HG02973 (cell line): ENCODE data around the gene MRPL33.

ENCODE experiments used
- ATAC-seq: cut with Tn5 transposase; IDR thresholded peaks from one replicate; pipeline ENCODE4 v1.9.1; 2021; ENCODE audit warnings: moderate library complexity; ENCODE audit not compliant: unreplicated experiment

MRPL33 gene

DNA sequence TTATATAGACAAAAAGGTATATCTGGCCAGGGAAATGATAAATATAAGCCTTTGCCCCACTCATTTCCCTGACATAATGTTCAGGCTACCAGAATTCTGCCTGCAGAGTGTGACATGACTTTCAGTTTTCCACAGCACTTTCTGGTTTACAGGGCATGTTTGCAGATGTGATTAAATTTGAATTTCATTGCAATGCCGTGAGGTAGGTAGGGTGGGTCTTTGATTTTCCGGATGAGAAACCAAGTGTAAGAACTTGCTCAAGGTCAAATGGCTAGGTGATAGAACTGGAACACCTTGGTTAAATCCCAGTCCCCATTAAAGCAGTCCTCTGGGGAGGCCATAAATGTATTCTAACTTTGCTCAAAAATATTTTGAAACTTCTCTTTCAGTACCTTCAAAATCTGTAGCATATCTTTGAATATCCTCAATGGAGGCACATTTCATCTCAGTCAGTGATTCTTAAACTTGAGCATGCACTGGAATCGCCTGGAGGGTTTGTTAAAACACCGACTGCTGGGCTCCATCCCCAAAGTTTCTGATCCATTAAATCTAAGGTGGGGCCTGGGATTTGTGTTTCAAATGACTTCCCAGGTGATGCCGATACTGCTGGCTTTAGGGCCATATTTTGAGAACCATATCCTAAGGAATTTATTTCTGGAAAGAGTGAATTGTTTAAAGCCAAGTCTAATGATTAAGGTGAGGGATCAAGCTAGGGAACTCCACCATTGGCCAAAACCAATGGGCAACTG lies 35.0 kb downstream of the MRPL33 start:
- ATAC-seq: no peak

DNA sequence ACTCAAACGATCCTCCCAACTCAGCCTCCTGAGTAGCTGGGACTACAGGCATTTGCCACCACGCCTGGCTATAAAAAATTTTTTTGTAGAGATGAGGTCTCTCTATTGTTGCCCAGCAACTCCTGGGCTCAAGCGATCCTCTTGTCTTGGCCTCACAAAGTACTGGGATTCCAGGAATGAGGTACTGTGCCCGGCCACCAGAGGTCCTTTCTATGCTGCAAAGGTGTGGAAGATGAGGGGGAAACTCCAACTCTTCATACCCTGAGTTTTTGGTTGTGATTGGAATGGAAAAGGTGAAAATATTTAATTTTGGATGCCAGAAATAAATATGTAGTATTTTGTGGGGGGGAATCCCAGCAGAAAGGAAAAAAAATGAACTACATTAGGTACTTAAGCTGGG lies 36.0 kb downstream of the MRPL33 start:
- ATAC-seq: no peak

DNA sequence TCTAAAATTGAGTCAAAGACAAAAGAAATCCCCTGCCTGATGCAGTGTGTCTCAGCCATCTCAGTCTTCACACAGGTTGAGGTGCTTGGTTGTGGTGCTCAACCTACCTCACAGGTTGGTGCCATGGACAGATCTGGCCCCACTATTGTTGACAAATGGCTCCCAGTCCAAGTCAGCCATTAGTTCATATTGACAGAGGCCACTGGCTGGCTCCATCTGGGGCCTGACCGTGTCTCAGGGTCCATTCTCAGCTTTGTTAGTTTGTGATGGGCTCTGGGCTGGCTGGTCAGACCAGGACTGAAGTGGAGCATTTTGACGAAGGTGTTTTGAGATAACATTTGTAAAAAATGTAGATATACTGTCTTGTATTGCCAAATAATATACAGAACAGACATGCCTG lies 36.9 kb downstream of the MRPL33 start:
- no peak for ATAC-seq

DNA sequence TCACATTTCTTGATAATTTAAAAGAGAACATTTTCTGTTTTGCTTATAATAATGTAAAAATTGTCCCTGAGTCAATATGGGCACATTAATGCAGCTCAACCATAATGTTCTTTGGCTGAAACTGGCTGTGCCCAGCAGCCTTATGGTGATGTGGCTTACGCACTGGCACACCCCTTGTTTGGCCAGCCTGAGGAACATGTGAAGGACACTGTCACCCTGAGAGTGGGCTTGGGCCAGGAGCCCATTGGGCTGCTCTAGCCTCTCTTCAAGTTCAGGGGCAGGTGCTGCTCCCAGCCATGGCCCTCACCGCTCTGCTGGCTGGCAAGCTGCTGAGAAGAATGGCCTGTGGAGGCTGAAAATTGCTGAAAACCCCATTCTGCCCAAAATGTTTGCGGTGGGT lies 37.5 kb downstream of the MRPL33 start:
- no peak for ATAC-seq

DNA sequence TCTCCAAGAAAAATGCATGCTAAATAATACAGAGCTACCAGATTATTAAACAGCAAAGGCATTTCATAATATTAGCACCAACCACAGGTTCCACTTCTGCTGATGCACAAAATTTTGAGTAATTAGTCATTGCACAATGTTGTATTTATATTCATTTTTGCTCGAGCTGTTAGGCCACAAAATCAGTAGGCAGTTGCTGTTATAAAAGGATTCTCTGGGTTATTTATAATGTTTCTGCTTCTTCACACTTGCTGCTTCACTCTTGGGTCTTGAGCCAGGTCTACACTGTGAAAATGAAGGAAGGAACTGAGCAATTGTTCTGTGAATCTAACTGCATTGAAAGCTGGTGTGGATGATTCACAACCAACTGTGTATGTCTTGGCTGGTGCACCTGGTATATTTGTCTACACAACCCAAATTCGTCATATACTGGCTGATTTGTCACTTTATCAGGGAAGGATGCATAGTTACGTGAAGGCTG lies 38.3 kb downstream of the MRPL33 start:
- ATAC-seq: no peak

DNA sequence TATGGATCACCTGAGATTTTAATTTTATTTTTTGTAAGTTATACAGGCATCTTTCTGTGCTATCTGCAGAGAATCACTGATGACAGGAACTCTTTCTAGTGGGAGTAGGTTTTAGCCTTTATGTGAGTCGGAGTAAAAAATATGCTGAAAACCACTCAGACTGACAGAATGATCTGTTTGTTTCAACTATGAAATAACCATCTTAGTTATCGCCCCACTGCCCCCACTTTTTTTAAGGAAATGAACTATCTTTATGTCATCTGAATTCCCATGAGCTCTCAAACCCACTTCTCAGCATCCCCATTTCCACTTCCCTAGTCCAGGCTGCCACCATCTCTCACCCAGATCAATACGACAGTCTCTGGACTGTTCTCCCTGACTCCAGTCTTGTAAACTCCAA lies 38.9 kb downstream of the MRPL33 start:
- no peak for ATAC-seq

DNA sequence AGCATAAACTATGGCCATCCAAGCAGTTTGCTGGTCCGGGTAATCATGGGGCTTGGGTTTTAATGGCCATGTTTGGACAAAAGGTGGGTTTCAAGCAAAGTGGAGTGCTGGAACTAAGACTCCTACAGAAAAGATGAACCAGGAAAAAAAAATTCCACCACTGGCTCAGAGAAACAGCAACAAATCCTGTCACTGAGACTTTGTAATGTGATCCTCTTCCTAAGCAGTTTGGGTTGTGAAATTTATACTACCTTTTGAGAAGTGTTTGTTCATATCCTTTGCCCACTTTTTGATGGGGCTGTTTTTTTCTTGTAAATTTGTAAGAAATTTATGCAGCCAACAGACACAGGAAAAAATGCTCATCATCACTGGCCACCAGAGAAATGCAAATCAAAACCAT lies 40.2 kb downstream of the MRPL33 start:
- ATAC-seq: no peak

DNA sequence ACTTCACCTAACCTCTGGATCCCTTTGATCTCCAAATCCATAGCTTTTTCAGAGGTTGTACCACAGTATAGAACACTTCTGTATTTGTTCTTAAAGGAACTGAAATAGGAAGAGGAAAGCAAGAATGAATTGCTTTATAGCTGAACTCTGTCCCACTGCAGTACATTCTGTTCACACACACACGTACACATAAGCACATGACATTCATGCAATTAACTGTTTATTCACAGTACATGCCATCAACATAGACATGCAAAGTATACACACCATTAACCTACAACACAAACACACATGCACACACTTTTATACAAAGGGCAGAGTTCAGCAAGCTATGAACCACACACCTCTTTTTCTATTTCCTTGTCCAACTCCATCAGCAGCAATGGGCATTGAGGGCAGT lies 43.2 kb downstream of the MRPL33 start:
- ATAC-seq: no peak

DNA sequence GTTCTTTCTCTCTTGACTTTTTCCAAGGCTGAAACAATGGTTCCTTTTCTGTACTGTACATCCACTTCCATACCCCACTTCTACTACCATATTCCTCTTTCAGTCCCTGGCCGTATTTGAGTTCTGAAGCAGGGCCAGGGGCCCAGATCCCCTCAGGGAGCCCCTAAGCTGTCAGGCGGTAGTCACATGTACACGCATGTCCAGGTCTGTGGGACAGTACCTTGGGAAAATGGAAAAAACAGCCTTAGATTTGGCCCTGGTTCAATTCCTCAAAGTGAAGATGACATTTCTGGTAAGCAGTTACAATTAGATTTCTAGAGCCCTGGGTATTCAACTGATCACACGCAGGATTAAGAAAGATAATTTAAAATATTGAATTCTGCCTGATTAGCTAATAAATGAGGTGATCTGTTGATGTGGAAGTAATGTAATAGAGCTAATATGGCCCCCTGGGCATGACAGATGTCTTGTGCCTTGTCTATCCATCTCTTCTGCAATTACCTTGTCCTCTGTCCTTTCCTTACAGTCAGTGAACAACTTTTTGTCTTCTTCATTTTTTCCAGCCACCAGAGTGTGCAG lies 44.4 kb downstream of the MRPL33 start:
- ATAC-seq: no peak

DNA sequence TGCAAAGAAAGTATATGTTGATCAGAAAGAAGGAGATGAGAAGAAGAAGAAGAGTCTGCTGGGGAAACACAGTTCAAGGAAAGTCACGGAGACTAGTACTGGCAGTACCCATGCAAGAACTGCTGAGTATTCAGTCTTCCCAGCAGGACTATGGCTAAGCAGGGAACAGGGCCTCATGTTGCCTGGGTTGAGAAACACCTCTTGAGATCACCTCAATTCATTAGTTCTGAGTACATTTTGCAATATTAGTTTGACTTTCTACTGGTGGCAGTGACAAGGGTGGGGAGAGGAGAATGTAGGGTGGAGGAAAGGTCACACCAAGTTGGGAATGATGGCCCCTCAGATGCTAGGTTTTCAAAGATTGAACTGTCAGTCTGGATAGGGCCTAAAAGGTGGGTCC lies 50.5 kb downstream of the MRPL33 start:
- no peak for ATAC-seq

DNA sequence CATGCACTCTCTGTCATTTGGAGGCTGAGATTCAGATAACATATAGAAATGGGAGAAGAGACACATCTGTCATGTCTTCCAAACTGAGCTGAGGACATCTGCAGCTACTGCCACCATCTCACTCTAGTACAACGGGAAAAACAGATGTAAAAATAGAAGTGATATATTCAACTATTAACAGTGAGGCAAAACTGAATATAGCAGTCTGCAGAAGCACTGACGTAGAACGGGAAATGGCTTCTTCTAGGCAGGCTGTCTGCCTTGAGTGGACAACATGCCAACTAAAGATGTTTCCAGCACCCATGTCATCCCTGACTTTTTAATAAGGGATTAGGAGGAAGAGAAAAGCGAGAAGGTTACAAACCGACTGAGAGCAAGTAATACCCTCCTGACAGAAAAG lies 51.6 kb downstream of the MRPL33 start:
- no peak for ATAC-seq

DNA sequence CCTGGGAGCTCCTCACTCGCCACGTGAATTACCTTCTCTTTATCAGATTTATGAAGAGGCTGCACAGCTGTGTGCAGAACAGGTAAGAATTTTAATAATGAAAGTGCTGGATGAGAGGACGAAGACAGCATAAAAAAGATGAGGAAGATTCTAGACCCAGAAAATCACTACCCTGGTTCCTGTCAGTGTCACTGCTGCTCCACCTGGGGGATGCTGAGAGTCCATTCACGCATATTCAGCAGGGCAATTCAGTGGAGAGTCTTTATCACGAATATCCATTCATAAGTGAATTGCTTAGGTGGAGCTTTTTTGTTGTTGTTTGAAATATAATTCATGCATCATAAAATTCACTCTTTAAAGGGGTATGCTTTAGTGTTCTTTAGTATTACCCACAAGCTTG lies 52.0 kb downstream of the MRPL33 start:
- ATAC-seq: no peak

DNA sequence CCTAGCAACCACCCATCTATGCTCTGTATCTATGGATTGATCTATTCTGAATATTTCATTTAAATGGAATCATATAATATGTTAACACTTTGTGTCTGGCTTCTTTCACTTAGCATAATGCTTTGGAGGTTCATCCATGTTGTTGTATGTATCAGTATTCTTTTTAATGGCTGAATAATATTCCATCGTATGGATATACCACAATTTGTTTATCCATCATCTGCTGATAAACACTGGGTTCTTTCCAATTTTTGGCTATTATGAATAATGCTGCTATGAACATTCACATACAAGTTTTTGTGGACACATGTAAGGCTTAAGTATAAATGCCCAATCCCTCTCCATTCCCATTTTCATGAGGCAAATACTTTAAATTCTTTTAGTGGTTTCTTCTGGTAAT lies 52.9 kb downstream of the MRPL33 start:
- no peak for ATAC-seq

DNA sequence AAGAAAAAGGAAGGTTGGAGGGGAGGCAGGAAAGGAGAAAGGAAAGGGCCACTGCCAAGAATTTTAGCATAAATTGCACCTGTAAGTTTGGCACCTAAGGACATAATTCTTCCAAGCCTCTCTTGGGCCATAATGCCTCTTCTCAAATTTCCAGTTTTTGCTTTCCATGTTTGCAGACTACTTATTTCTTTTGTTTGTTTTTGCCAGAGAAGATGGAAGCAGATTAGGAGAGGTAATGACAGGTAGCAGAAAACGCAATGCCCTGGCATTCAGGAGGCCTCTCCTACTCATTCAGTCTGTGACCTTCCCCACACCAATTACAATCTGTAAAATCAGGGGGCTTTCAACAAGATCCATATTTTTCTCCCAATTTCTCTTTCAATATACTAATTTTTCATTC lies 56.8 kb downstream of the MRPL33 start:
- no peak for ATAC-seq
